GM18870 (cell line): ENCODE data around the gene CENPE.

ENCODE experiments used
- ATAC-seq: cut with Tn5 transposase; IDR thresholded peaks from one replicate; pipeline ENCODE4 v1.9.1; 2021; ENCODE audit warnings: moderate library complexity; ENCODE audit not compliant: unreplicated experiment

CENPE gene

GRCh38 chr4:103079621-103080020 lies 118.5 kb downstream of the CENPE start:
- ATAC-seq, result no peak

GRCh38 chr4:103076747-103077347 lies 121.3 kb downstream of the CENPE start, which contains the start of gene SLC9B2:
TSS of gene SLC9B2 (minus strand) at chr4:103076761. CDS start at chr4:103067550, 9,211 bp downstream.
- ATAC-seq, result peak; percentile 33

GRCh38 chr4:103075894-103076746 lies 122.0 kb downstream of the CENPE start:
- peak; percentile 36 for ATAC-seq

- no peak for ATAC-seq
These were observed 122.7 kb downstream of the CENPE start for GRCh38 chr4:103075435-103075893.

- peak; percentile 43 for ATAC-seq
These were observed 123.3 kb downstream of the CENPE start for GRCh38 chr4:103074744-103075434.

- ATAC-seq, result no peak
These were observed 124.2 kb downstream of the CENPE start for GRCh38 chr4:103073792-103074438.

GRCh38 chr4:103067841-103068547 lies 130.1 kb downstream of the CENPE start:
- no peak for ATAC-seq

GRCh38 chr4:103060453-103061148 lies 137.5 kb downstream of the CENPE start:
- no peak for ATAC-seq
